Activated CD4-positive, alpha-beta T cell treated with anti-CD3 and anti-CD28 coated beads, Interleukin-2, amount 50 U/mL, for 4 hours (primary cell): ENCODE data around the gene ACO1.

Source experiments
- DNase-seq, 2 experiments: peaks; one replicate each; pipeline ENCODE4 v3.0.0-alpha.2; 2020

Gene ACO1

GRCh38 chr9:32502464-32502863 is 118.0 kb downstream of the ACO1 start:
- DNase-seq = no peak

DNA sequence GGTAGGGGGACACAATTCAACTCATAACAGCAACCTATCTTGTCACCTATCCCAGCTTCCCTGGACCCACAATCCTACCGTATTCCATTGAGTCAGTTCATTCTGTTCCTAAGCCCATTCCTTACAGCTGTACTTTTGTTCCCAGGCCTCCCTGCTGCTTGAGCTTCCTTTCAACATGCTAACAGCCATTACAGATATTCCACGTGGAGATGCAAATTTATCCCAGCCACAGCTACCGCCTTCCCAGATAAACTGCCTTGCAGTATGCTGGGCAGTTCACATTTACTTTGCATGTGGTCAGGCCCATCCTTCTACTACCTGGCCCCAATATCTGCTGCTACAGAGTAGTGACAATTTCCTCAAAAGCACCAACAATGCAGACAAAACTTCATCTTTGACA is 118.6 kb downstream of the ACO1 start:
- no peak for DNase-seq
